HEK293T (cell line): ENCODE results near the gene GRPEL1.

Experiments used
- BHLHE40 ChIP-seq: fragments of 450-650 bp; IDR thresholded peaks from 2 replicates; pipeline ENCODE4 v1.6.1; 2016; ENCODE audit warnings: mild to moderate bottlenecking, moderate library complexity, borderline replicate concordance
- ELF4 ChIP-seq: fragments of 450-650 bp; IDR thresholded peaks from 2 replicates; pipeline ENCODE4 v1.6.1; 2017; ENCODE audit warnings: antibody characterized with exemption
- FOXA1 ChIP-seq: fragments of 450-650 bp; IDR thresholded peaks from 2 replicates; pipeline ENCODE4 v1.6.1; 2016; ENCODE audit warnings: mild to moderate bottlenecking
- FOXK2 ChIP-seq: fragments of 450-650 bp; IDR thresholded peaks from 2 replicates; pipeline ENCODE4 v1.6.1; 2016; ENCODE audit warnings: mild to moderate bottlenecking
- FOXM1 ChIP-seq: fragments of 450-650 bp; IDR thresholded peaks from 2 replicates; pipeline ENCODE4 v1.6.1; 2017; ENCODE audit warnings: mild to moderate bottlenecking, borderline replicate concordance
- LEF1 ChIP-seq: fragments of 450-650 bp; IDR thresholded peaks from 2 replicates; pipeline ENCODE4 v1.6.1; 2017; ENCODE audit warnings: mild to moderate bottlenecking, borderline replicate concordance
- NFRKB ChIP-seq: fragments of 450-650 bp; IDR thresholded peaks from 2 replicates; pipeline ENCODE4 v1.6.1; 2016; ENCODE audit warnings: mild to moderate bottlenecking, moderate library complexity
- SP1 ChIP-seq: fragments of 450-650 bp; IDR thresholded peaks from 2 replicates; pipeline ENCODE4 v1.6.1; 2017
- TARDBP ChIP-seq: fragments of 450-650 bp; IDR thresholded peaks from 2 replicates; pipeline ENCODE4 v1.6.1; 2016
- ZNF384 ChIP-seq: fragments of 450-650 bp; IDR thresholded peaks from 2 replicates; pipeline ENCODE4 v1.6.1; 2016

GRCh38 chr4:7095611-7096155, 27.8 kb upstream of the GRPEL1 start:
- TF ChIP-seq FOXK2 (no peak), FOXM1 (no peak), SP1 (no peak), FOXA1 (no peak), BHLHE40 (no peak), ZNF384 (no peak), LEF1 (no peak), TARDBP (no peak), NFRKB (no peak), ELF4 (no peak)
